ENCODE data around the gene UBASH3A.

GRCh38 chr21:42378418-42378817 is 25.3 kb upstream of the UBASH3A start:
- no peak for TF ChIP-seq CTCF (conservative IDR thresholded peaks at IDR 0.05)
- TF ChIP-seq ZFX (IDR thresholded peaks at IDR 0.05), result no peak
